ENCODE data around the gene FBXO36. TPM values are rescaled to one million over a fixed set of nuclear protein-coding genes. Genes with fewer than 3 reads are reported as not detected.

The FBXO36 gene
- total and polyA plus RNA-seq, 2 donors (not counting 1 experiment from before 2014, with no cell fraction given): 0.49 to 1.5 TPM

DNA sequence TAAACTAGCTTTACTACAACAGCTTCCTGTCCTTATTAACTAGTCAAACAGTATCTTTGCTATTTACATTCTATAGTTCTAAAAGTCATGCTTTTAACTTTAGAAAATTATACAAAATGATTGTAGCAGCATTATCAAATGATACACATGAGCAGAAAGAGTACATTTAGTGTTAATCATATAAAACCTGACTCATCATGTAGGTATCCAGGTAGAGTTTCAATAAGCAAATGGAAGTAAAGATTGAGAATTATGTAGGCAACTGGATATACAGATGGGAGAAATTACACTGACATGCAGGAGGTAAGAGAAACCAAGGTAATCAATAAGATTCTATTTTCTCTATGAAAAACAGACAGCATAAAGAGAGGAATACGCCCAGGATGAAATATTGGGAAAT lies 34.3 kb upstream of the FBXO36 start:
- H3K4me3 Mint-ChIP-seq: no peak overlapping the region
- peaks cover 95% of the 10 kb centered on the region for H3K79me2 ChIP-seq (ENCODE audit: control insufficient read depth, insufficient read depth, low read length)
- peaks cover 65% of the 10 kb centered on the region for H4K20me1 ChIP-seq (ENCODE audit: control insufficient read depth, insufficient read depth, low read length, poor library complexity, severe bottlenecking)
- no CpG with 5 or more reads among the region's 1 CpG for whole genome bisulfite sequencing (ENCODE audit: insufficient coverage)
- ChIA-PET CTCF (no interaction called here), POLR2A (no interaction called here)
- no peak for TF ChIP-seq CTCF (IDR thresholded peaks at IDR 0.05)
- no peak for TF ChIP-seq EZH2 (IDR thresholded peaks at IDR 0.05; ENCODE audit: borderline replicate concordance, insufficient read depth, low read depth, low read length, poor library complexity, severe bottlenecking)
- no peaks in the 10 kb centered on the region for H3K9me3 Mint-ChIP-seq (ENCODE audit: insufficient read depth)
- peaks cover 0 to 4% of the 10 kb centered on the region in 2 donors for H3K4me1 ChIP-seq (ENCODE audit: control insufficient read depth in 2 of 2, insufficient read depth in 2 of 2, low read length in 2 of 2)
- peaks cover 51% of the 10 kb centered on the region for H3K4me1 Mint-ChIP-seq
- no peak overlapping the region for H3K9ac ChIP-seq (ENCODE audit: low read length)
- H3K27me3 ChIP-seq (replicated peaks in 1 of 4; ENCODE audit: control extremely low read depth in 1 of 4, control insufficient read depth in 3 of 4, insufficient read depth in 4 of 4, low read length in 3 of 4): no peaks in the 10 kb centered on the region
- H3K4me2 ChIP-seq (replicated peaks; ENCODE audit: low read depth, low read length, poor library complexity, severe bottlenecking): no peak overlapping the region
- intact Hi-C loops (cut with micrococcal nuclease): no loop called here
- no peak for DNase-seq
- H3K4me3 ChIP-seq (ENCODE audit: control extremely low read depth in 1 of 5, extremely low read depth in 1 of 5, insufficient read depth in 1 of 5, low read depth in 2 of 5, low read length in 4 of 5): no peak overlapping the region
- H3K27me3 Mint-ChIP-seq: no peaks in the 10 kb centered on the region
- H3K36me3 ChIP-seq (replicated peaks in 1 of 2; ENCODE audit: control extremely low read depth in 1 of 2, control insufficient read depth in 1 of 2, extremely low read depth in 1 of 2, insufficient read depth in 2 of 2, low read length in 1 of 2): peaks cover 0 to 5% of the 10 kb centered on the region in 2 experiments
- no peak overlapping the region for H3K27ac ChIP-seq (ENCODE audit: low read length in 2 of 2)
- no peak for ATAC-seq (ENCODE audit: low read depth)
- no peak overlapping the region for H2AFZ ChIP-seq (ENCODE audit: insufficient read depth, low read depth, low read length, poor library complexity, severe bottlenecking)
- no peaks in the 10 kb centered on the region for H3K9me3 ChIP-seq (ENCODE audit: control extremely low read depth in 1 of 3, control insufficient read depth in 2 of 3, insufficient read depth in 1 of 3, low read length in 2 of 3)
- no peak overlapping the region for H3K27ac Mint-ChIP-seq

GRCh38 chr2:229889023-229889422 lies 33.3 kb upstream of the FBXO36 start:
- H3K4me3 ChIP-seq (ENCODE audit: control extremely low read depth in 1 of 5, extremely low read depth in 1 of 5, insufficient read depth in 1 of 5, low read depth in 2 of 5, low read length in 4 of 5): no peak overlapping the region
- peaks cover 68% of the 10 kb centered on the region for H4K20me1 ChIP-seq (ENCODE audit: control insufficient read depth, insufficient read depth, low read length, poor library complexity, severe bottlenecking)
- ChIA-PET CTCF (interaction anchor here (0.5 to 1.1 kb wide), 2 partner anchors 21 to 181 kb away, joined by 3 to 4 read pairs; no protein-coding TSS in a partner anchor), POLR2A (no interaction called here)
- no peak overlapping the region for H3K4me3 Mint-ChIP-seq
- WGBS (ENCODE audit: insufficient coverage): 100% methylated on average over 1 of the region's 2 CpGs
- no peak overlapping the region for H3K27ac ChIP-seq (ENCODE audit: low read length in 2 of 2)
- intact Hi-C loops (cut with micrococcal nuclease): no loop called here
- peaks cover 0 to 11% of the 10 kb centered on the region in 2 experiments for H3K36me3 ChIP-seq (replicated peaks in 1 of 2; ENCODE audit: control extremely low read depth in 1 of 2, control insufficient read depth in 1 of 2, extremely low read depth in 1 of 2, insufficient read depth in 2 of 2, low read length in 1 of 2)
- no peaks in the 10 kb centered on the region for H3K27me3 ChIP-seq (replicated peaks in 1 of 4; ENCODE audit: control extremely low read depth in 1 of 4, control insufficient read depth in 3 of 4, insufficient read depth in 4 of 4, low read length in 3 of 4)
- no peaks in the 10 kb centered on the region for H3K9me3 Mint-ChIP-seq (ENCODE audit: insufficient read depth)
- no peak for ATAC-seq (ENCODE audit: low read depth)
- H3K4me1 ChIP-seq (ENCODE audit: control insufficient read depth in 2 of 2, insufficient read depth in 2 of 2, low read length in 2 of 2): peaks cover 0 to 4% of the 10 kb centered on the region in 2 donors
- peaks cover 53% of the 10 kb centered on the region for H3K4me1 Mint-ChIP-seq
- no peak overlapping the region for H3K9ac ChIP-seq (ENCODE audit: low read length)
- no peaks in the 10 kb centered on the region for H3K9me3 ChIP-seq (ENCODE audit: control extremely low read depth in 1 of 3, control insufficient read depth in 2 of 3, insufficient read depth in 1 of 3, low read length in 2 of 3)
- H3K79me2 ChIP-seq (ENCODE audit: control insufficient read depth, insufficient read depth, low read length): peaks cover 96% of the 10 kb centered on the region
- TF ChIP-seq CTCF (IDR thresholded peaks at IDR 0.05) (no peak), EZH2 (IDR thresholded peaks at IDR 0.05; ENCODE audit: borderline replicate concordance, insufficient read depth, low read depth, low read length, poor library complexity, severe bottlenecking) (no peak)
- no peak overlapping the region for H2AFZ ChIP-seq (ENCODE audit: insufficient read depth, low read depth, low read length, poor library complexity, severe bottlenecking)
- DNase-seq: no peak
- H3K27ac Mint-ChIP-seq: no peak overlapping the region
- no peaks in the 10 kb centered on the region for H3K27me3 Mint-ChIP-seq
- H3K4me2 ChIP-seq (replicated peaks; ENCODE audit: low read depth, low read length, poor library complexity, severe bottlenecking): no peak overlapping the region
